ENCODE measurements around the gene RASSF1. TPM values are rescaled to one million over a fixed set of nuclear protein-coding genes. Genes with fewer than 3 reads are reported as not detected.

The RASSF1 gene
- 12.0 and 20.6 TPM in 2 replicates for total RNA-seq

GRCh38 chr3:50340448-50341329 is at the start of gene RASSF1:
TSS of gene RASSF1 (minus strand) at chr3:50340836. CDS start at chr3:50340805, 31 bp downstream.
- DNase-seq (ENCODE audit: low read depth in 2 of 2), result peak in 1 of 2 donors; percentile 43

- DNase-seq (ENCODE audit: low read depth in 2 of 2), result no peak
Measured at GRCh38 chr3:50389414-50389767, 48.8 kb upstream of the RASSF1 start.

- no peak for DNase-seq (ENCODE audit: low read depth in 2 of 2)
Measured at GRCh38 chr3:50388720-50389413, 48.2 kb upstream of the RASSF1 start.

- DNase-seq (ENCODE audit: low read depth in 2 of 2), result peak; percentile 17 to 18
Measured at GRCh38 chr3:50388016-50388719, 47.5 kb upstream of the RASSF1 start.

- no peak for DNase-seq (ENCODE audit: low read depth in 2 of 2)
Measured at GRCh38 chr3:50385754-50386153, 45.1 kb upstream of the RASSF1 start.

GRCh38 chr3:50383750-50384149 is 43.1 kb upstream of the RASSF1 start:
- DNase-seq (ENCODE audit: low read depth in 2 of 2), result no peak

- DNase-seq (ENCODE audit: low read depth in 2 of 2), result no peak
Measured at GRCh38 chr3:50382722-50383121, 42.1 kb upstream of the RASSF1 start.

GRCh38 chr3:50381383-50381782 is 40.7 kb upstream of the RASSF1 start:
- no peak for DNase-seq (ENCODE audit: low read depth in 2 of 2)

GRCh38 chr3:50380405-50381085 is 39.9 kb upstream of the RASSF1 start:
- DNase-seq (ENCODE audit: low read depth in 2 of 2), result no peak

GRCh38 chr3:50378757-50379156 is 38.1 kb upstream of the RASSF1 start:
- no peak for DNase-seq (ENCODE audit: low read depth in 2 of 2)

- no peak for DNase-seq (ENCODE audit: low read depth in 2 of 2)
Measured at GRCh38 chr3:50378024-50378423, 37.4 kb upstream of the RASSF1 start.

GRCh38 chr3:50375258-50375931 is 34.8 kb upstream of the RASSF1 start:
- no peak for DNase-seq (ENCODE audit: low read depth in 2 of 2)

GRCh38 chr3:50374363-50375257 is 34.0 kb upstream of the RASSF1 start:
- no peak for DNase-seq (ENCODE audit: low read depth in 2 of 2)

- no peak for DNase-seq (ENCODE audit: low read depth in 2 of 2)
Measured at GRCh38 chr3:50373146-50374051, 32.8 kb upstream of the RASSF1 start.

GRCh38 chr3:50372349-50372748 is 31.7 kb upstream of the RASSF1 start:
- no peak for DNase-seq (ENCODE audit: low read depth in 2 of 2)

GRCh38 chr3:50371133-50371685 is 30.6 kb upstream of the RASSF1 start:
- no peak for DNase-seq (ENCODE audit: low read depth in 2 of 2)

GRCh38 chr3:50370594-50370993 is 30.0 kb upstream of the RASSF1 start:
- DNase-seq (ENCODE audit: low read depth in 2 of 2), result peak in 1 of 2 donors; percentile 83

- DNase-seq (ENCODE audit: low read depth in 2 of 2), result no peak
Measured at GRCh38 chr3:50369012-50369670, 28.5 kb upstream of the RASSF1 start.

Data from lung microvascular endothelial cell (primary cell).